ENCODE results near the gene COX4I2. TPM values are rescaled to one million over a fixed set of nuclear protein-coding genes. Genes with fewer than 3 reads are reported as not detected.
"Not testable (repeated sequence)": the region's sequence is repeated elsewhere in the genome, so short reads cannot be mapped to it uniquely, and the experiment has no call there.

Gene COX4I2
- total RNA-seq, 1 experiment from 2014 or later = not detected

- H3K9me3 ChIP-seq (ENCODE audit: control insufficient read depth, insufficient read depth, low read depth, low read length) = no peaks in the 10 kb centered on the region
- peaks cover 50% of the 10 kb centered on the region for H3K4me1 ChIP-seq (ENCODE audit: control insufficient read depth, insufficient read depth, low read length)
- peak; percentile 74 for ATAC-seq
- no TSS peak for BruUV-seq (replicated peaks)
- H3K27ac ChIP-seq (ENCODE audit: low read length) = peak overlapping the region; percentile 97
- ChIA-PET CTCF (interaction anchor here (0.6 to 2.1 kb wide), 7 partner anchors 9 to 34 kb away, joined by 3 to 26 read pairs (median 7); no protein-coding TSS in a partner anchor), POLR2A (interaction anchor here (0.6 to 2.7 kb wide), 5 partner anchors 9 to 128 kb away, joined by 3 to 39 read pairs (median 18); partner anchors contain the start of gene ID1)
- no peak for DNase-seq (ENCODE audit: low read depth, low spot score)
- H3K4me3 ChIP-seq (ENCODE audit: low read depth in 2 of 2, low read length in 2 of 2) = peak overlapping the region; percentile 48 to 73
- no peaks in the 10 kb centered on the region for H3K27me3 ChIP-seq (ENCODE audit: control insufficient read depth, insufficient read depth, low read length)
- H3K36me3 ChIP-seq (ENCODE audit: control insufficient read depth, insufficient read depth, low read length) = no peaks in the 10 kb centered on the region
- TF ChIP-seq POLR2AphosphoS5 (IDR thresholded peaks at IDR 0.05; ENCODE audit: low read depth, low read length) = peak; percentile 91
- TF ChIP-seq CTCF (IDR thresholded peaks at IDR 0.05) = no peak
- TF ChIP-seq SIN3A (IDR thresholded peaks at IDR 0.05; ENCODE audit: borderline replicate concordance, insufficient read depth, low read depth, low read length) = no peak
- 0 out of 4 replicates have a peak, but pooled peaks of 1 of the 2 experiments have one; percentile 14 for TF ChIP-seq REST (IDR thresholded peaks at IDR 0.05; ENCODE audit: insufficient read depth in 1 of 2, low read depth in 2 of 2, low read length in 1 of 2)
- peak; percentile 45; the same call in 1 of the 2 replicates for TF ChIP-seq TCF7L2 (IDR thresholded peaks at IDR 0.05; ENCODE audit: low read depth, low read length)
- intact Hi-C loops (cut with micrococcal nuclease; ENCODE audit: unreplicated experiment) = no loop called here
- in situ Hi-C loops (cut with HindIII; ENCODE audit: low pct_unique_long_range_greater_than_20kb, low sequenced_read_pairs) = no loop called here
Measured at GRCh38 chr20:31595654-31596411, 41.9 kb upstream of the COX4I2 start.

GRCh38 chr20:31596412-31596715 is 41.3 kb upstream of the COX4I2 start:
- H3K27me3 ChIP-seq (ENCODE audit: control insufficient read depth, insufficient read depth, low read length); H3K9me3 ChIP-seq (ENCODE audit: control insufficient read depth, insufficient read depth, low read depth, low read length); ATAC-seq; H3K36me3 ChIP-seq (ENCODE audit: control insufficient read depth, insufficient read depth, low read length); DNase-seq (ENCODE audit: low read depth, low spot score); intact Hi-C loops (cut with micrococcal nuclease; ENCODE audit: unreplicated experiment); in situ Hi-C loops (cut with HindIII; ENCODE audit: low pct_unique_long_range_greater_than_20kb, low sequenced_read_pairs); BruUV-seq (replicated peaks): not testable (repeated sequence)
- ChIA-PET POLR2A (interaction anchor here (0.8 to 2.7 kb wide), 4 partner anchors 9 to 23 kb away, joined by 15 to 39 read pairs (median 26); partner anchors contain the start of gene ID1), CTCF (interaction anchor here (0.6 to 2.1 kb wide), 8 partner anchors 9 to 34 kb away, joined by 3 to 26 read pairs (median 7); no protein-coding TSS in a partner anchor)
- Histone ChIP-seq H3K4me3 (ENCODE audit: low read depth in 2 of 2, low read length in 2 of 2) (peak overlapping the region in 1 of 2 experiments; percentile 73; a peak in 2 of 4 replicates), H3K27ac (ENCODE audit: low read length) (peak overlapping the region; percentile 97), H3K4me1 (ENCODE audit: control insufficient read depth, insufficient read depth, low read length) (peaks cover 45% of the 10 kb centered on the region)
- TF ChIP-seq POLR2AphosphoS5 (IDR thresholded peaks at IDR 0.05; ENCODE audit: low read depth, low read length) = peak; percentile 12; the same call in 1 of the 2 replicates

Data from Panc1 (cell line).